D721Med (cell line): ENCODE results near the gene MED27.

ENCODE experiments used
- DNase-seq: peaks from one replicate; pipeline ENCODE4 v3.0.0; 2011; ENCODE audit warnings: low spot score; ENCODE audit not compliant: insufficient read length
- FAIRE-seq: peaks from 2 replicates; lab custom pipeline; 2011; peaks lifted over from hg19 to GRCh38; lab: Jason Lieb, UNC
- TF ChIP-seq, protein P1 (sequence below): IDR thresholded peaks from 2 replicates; pipeline ENCODE4 v1.5.1; 2012; ENCODE audit warnings: mild to moderate bottlenecking, control low read depth; ENCODE audit not compliant: insufficient read depth; ENCODE audit errors: missing control alignments

The MED27 gene

DNA sequence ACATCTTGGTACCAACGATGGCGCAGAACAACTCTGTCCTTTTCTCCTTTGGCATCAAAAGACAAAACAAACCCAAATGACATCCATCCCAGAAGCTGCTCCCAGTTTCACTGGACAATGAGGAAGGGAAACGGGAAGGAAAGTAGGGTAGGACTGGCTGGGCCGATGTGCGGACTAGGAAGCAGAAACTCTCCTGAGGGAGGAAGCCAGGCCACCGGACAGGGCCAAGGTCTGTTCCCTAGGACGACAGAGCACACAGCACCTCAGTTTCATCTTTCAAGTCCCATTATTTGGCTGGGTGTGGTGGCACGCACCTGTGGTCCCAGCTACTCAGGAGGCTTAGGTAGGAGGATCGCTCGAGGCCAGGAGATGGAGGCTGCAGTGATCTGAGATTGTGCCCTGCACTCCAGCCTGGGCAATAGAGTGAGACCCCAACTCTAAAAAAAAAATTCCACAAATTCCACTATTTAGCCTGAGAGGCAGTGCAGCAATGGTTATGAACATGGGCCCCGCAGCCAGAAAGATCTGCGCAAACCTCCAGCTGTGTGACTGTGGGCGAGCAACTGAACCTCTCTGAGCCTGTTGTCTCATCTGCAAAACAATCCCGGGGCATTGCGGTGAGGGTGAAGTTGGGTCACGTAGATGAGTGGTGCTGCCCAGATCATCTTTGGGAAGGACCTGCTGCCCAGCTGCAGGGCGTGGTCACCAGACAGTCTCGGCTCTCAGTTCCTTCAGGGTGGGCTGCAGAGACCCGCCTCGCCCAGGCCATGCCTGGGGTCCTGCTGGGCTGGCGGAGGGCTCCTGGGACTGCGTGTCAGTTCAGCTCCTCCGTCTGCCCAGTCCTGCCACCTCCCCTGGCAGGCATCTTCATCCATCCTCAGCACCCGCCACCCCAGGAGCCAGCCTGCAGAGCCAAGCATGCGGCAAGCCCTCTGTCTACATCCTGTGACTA is 238.6 kb downstream of the MED27 start:
- TF ChIP-seq, protein P1, sequence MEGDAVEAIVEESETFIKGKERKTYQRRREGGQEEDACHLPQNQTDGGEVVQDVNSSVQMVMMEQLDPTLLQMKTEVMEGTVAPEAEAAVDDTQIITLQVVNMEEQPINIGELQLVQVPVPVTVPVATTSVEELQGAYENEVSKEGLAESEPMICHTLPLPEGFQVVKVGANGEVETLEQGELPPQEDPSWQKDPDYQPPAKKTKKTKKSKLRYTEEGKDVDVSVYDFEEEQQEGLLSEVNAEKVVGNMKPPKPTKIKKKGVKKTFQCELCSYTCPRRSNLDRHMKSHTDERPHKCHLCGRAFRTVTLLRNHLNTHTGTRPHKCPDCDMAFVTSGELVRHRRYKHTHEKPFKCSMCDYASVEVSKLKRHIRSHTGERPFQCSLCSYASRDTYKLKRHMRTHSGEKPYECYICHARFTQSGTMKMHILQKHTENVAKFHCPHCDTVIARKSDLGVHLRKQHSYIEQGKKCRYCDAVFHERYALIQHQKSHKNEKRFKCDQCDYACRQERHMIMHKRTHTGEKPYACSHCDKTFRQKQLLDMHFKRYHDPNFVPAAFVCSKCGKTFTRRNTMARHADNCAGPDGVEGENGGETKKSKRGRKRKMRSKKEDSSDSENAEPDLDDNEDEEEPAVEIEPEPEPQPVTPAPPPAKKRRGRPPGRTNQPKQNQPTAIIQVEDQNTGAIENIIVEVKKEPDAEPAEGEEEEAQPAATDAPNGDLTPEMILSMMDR = no peak
- no peak for DNase-seq
- no peak for FAIRE-seq

DNA sequence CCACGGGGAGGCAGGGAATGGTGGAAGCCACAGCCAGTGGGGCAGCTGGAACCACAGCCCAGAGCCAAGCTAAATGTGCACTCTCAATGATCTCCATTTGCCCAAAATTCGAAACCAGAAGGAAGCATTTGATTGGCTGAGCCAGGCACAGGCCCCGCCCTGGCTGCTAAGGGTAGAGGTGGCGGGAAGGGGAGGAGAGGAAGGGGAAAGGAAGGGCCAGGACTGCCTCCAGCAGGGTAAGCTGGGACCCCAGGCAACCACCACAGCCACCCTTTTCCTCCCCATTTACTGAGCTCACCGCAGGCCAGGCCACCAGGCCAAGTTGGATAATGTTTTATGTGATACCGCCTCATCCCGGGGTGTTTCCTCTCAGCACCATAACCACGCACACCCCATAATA is 239.4 kb downstream of the MED27 start:
- TF ChIP-seq, protein P1 = no peak
- DNase-seq (no peak), FAIRE-seq (no peak)

DNA sequence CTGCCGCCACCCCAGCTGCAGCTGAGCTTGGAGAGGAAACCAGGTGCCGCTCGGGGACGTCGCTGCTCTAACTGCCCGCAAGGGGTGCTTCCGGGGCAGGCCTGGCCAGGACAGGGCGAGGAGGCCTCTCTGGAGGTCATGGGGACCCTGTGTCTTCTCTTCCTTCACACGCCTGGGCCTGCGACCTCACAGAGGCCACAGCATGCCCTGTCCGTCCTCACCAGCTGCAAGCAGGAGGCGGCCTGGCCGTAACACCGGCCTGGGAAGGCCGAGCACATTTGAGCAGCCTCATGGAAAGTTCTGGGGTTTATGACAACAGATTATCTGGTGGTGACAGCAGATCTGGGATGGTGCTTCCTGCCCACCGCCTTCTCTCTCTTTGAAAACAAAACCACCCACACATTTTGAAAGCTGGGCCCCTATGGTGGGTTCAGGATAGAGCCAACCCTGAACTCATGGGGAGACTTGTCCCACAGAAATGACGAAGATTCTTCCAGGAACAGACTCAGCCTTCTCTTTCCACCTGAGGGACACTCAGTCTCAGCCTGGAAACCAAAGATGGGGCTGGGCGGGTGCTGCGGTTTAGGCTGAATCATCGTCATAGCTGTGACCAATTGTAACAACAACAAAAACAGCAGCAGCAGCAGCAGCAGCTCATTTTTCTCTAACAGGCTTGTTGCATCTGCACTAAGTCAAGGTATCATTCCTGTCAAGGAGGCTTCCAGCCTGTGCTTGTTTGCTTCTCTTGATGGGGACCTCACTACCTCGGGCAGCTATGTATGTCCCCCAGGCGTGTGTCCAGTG is 240.2 kb downstream of the MED27 start:
- DNase-seq = no peak
- no peak for FAIRE-seq
- TF ChIP-seq, protein P1 = no peak

DNA sequence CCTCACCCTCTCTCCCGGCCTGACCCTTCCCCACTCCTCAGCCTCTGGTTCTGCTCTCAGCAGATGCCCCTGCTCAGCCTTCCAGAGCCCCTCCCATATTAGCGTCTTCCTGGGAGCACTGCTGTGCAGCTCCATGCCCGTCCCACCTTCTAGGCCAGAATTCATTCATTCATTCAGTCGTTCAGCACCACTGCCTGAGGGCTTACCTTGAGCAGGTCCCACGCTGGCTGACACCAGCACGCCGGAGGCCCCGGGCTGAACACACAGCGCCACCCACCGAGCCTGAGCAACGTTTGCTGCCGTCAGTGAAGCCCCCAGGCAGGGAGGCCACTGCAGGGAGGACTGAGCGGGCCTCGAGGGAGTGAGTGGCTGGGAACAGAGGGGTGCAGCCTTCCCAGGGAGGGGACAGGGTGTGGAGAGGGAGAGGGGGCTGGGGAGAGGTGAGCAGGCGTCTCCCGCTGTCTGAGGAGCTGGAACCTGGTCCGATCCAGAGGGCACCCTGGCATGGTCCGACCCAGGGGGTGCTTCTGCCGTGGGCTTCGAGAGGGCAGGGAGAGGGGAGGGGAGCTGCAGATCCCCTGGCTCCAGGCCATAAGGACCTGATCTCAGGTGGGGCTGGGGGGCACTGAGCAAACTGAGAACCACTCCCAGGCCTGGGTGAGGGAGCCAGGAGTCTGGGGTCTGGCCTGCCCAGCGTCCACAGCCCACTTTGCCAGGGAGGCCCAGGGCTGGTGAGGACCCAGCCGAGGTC is 241.0 kb downstream of the MED27 start:
- DNase-seq = no peak
- TF ChIP-seq, protein P1 = no peak
- FAIRE-seq = no peak

DNA sequence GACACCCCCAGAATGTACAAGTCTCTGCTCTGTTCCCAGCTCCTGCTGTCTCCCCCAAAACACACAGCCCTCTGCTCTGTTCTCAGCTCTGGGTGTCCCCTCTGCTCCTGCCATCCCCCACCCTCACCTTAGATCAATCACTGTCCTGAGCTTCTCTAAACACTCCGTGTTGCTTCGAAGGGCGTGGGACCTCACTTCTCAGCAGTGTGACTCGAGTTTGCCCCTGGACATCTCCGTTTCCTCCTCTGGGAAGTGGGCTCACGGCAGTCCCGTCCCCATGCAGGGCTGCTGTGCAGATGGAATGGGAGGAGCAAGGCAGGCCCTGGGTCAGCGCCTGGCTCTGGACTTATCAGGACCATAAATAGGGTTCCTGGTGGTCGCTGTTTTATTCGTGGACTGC is 241.8 kb downstream of the MED27 start:
- TF ChIP-seq, protein P1 = no peak
- FAIRE-seq (no peak), DNase-seq (no peak)

DNA sequence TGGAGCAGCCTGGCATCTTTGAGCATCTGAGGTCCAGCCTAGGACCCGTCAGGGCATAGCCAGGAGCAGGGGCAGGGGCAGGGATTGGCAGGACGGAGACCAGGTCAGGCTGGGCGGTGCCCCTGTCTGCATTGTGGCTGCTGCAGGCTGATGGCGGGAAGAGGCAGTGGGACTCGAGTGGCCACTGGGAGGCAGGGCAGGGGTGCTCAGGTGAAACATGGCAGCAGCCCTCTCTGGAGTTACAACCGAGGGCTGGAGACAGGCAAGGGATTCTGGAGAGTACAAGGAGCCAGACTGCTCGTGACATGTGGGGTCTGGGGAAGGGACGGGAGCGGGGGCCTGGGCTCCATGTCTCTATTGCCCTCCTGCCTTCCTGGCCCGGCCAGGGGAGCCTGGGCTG is 242.4 kb downstream of the MED27 start:
- FAIRE-seq (no peak), DNase-seq (peak; percentile 63)
- TF ChIP-seq, protein P1 = peak; percentile 46
